HCT116 (cell line): ENCODE results near the gene SOAT2.

Experiments used
- ATF3 ChIP-seq: IDR thresholded peaks from 2 replicates; pipeline ENCODE4 v1.6.1; 2012
- CEBPB ChIP-seq: IDR thresholded peaks from 2 replicates; pipeline ENCODE4 v1.6.1; 2012; ENCODE audit warnings: low read depth
- JUND ChIP-seq: IDR thresholded peaks from 2 replicates; pipeline ENCODE4 v1.6.1; 2012
- POLR2A ChIP-seq: IDR thresholded peaks from 2 replicates; pipeline ENCODE4 v1.7.0; 2011; ENCODE audit warnings: borderline replicate concordance; ENCODE audit not compliant: insufficient read depth, insufficient read length; ENCODE audit errors: extremely low read depth
- SP1 ChIP-seq: IDR thresholded peaks from 2 replicates; pipeline ENCODE4 v1.6.1; 2012; ENCODE audit warnings: low read depth
- ZNF274 ChIP-seq: fragments of 200-500 bp; sonication (Bioruptor generic); IDR thresholded peaks from 2 replicates; pipeline ENCODE4 v1.6.1; 2014; ENCODE audit warnings: mild to moderate bottlenecking, low read depth, low read length, inconsistent platforms
- TF ChIP-seq, protein P1 (sequence below), 3 experiments: fragments of 200-600 bp in 1 of 3; sonication (generic) in 1 of 3; IDR thresholded peaks in 2 of 3; conservative IDR thresholded peaks in 1 of 3; 2 replicates each; pipeline ENCODE4 v1.5.1; 2012 to 2017; ENCODE audit warnings: low read depth in 2 of 3, low read length in 2 of 3, antibody characterized with exemption in 1 of 3, borderline replicate concordance in 1 of 3, control low read depth in 1 of 3, mild to moderate bottlenecking in 1 of 3, mixed read lengths in 1 of 3, mixed run types in 1 of 3, moderate library complexity in 1 of 3; ENCODE audit not compliant: insufficient read depth in 1 of 3

DNA sequence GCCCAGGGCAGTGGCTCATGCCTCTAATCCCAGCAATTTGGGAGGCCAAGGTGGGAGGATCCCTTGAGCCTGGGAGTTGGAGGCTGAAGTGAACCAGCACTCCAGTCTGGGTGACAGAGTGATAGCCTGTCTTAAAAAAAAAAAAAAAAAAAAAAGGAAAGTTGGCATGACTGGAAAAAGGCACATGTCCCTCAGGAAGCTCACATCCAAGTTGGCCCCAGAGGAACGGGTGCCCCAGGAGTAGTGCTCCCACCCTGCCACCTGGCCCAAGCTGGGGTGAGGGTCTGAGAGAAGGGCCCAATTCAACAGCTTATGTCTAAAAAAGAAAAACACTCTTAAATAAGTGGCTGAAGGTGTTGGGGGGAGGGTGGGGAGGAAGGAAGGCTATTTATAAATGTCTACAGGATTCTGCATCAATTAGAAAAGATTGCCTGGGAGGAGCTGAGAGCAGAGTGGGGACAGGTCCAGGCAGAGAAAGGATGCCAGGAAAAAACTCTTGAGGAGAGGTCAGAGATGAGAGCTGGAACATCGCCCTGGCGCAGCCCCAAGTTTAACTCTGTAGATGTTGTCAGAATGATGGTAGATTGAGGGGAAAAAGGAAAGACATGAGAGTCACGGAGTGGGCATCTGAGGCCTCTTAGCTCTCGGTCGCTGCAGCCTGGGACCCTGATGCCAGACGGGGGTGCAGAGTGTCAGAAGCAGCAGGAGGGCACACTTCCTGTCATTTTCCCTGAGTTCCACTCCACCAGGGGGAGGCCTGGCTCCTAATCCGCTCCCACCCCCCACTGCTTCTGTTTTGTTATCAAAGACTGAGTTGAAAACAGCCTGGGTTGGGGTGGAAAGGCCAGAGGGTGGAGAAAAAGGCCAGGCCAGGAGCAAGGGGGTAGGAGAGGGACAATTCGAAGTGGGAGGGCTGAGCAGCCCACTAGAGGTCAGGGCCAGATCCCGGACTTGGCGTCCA lies 31.4 kb upstream of the SOAT2 start:
- TF ChIP-seq, protein P1, sequence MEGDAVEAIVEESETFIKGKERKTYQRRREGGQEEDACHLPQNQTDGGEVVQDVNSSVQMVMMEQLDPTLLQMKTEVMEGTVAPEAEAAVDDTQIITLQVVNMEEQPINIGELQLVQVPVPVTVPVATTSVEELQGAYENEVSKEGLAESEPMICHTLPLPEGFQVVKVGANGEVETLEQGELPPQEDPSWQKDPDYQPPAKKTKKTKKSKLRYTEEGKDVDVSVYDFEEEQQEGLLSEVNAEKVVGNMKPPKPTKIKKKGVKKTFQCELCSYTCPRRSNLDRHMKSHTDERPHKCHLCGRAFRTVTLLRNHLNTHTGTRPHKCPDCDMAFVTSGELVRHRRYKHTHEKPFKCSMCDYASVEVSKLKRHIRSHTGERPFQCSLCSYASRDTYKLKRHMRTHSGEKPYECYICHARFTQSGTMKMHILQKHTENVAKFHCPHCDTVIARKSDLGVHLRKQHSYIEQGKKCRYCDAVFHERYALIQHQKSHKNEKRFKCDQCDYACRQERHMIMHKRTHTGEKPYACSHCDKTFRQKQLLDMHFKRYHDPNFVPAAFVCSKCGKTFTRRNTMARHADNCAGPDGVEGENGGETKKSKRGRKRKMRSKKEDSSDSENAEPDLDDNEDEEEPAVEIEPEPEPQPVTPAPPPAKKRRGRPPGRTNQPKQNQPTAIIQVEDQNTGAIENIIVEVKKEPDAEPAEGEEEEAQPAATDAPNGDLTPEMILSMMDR (IDR thresholded peaks at IDR 0.05 in 2 of 3, conservative IDR thresholded peaks at IDR 0.05 in 1 of 3; ENCODE audit: borderline replicate concordance in 1 of 3, insufficient read depth in 1 of 3, low read depth in 2 of 3, low read length in 2 of 3), result 0 out of 6 replicates have a peak, but pooled peaks of 1 of the 3 experiments have one; percentile 15
- no peak for TF ChIP-seq SP1
- TF ChIP-seq ATF3, result no peak
- TF ChIP-seq POLR2A, result no peak
- no peak for TF ChIP-seq CEBPB
- TF ChIP-seq ZNF274, result no peak
- TF ChIP-seq JUND, result no peak
